Daoy (cell line): ENCODE results near the gene SMURF2. TPM values are rescaled to one million over a fixed set of nuclear protein-coding genes. Genes with fewer than 3 reads are reported as not detected.

Experiments used
- DNase-seq: peaks from one replicate; pipeline ENCODE4 v3.0.0-alpha.2; 2015; ENCODE audit warnings: low read depth
- total RNA-seq: library from RNA; depleted of rRNA; stranded (reverse); fragments of >200 nt; shearing (Covaris generic); gene quantifications from 2 replicates; pipeline ENCODE4 v1.2.3, GENCODE V29; 2014; rRNA removed

SMURF2 gene
- total RNA-seq, 1 experiment from 2014 or later, result 80.7 TPM

DNA sequence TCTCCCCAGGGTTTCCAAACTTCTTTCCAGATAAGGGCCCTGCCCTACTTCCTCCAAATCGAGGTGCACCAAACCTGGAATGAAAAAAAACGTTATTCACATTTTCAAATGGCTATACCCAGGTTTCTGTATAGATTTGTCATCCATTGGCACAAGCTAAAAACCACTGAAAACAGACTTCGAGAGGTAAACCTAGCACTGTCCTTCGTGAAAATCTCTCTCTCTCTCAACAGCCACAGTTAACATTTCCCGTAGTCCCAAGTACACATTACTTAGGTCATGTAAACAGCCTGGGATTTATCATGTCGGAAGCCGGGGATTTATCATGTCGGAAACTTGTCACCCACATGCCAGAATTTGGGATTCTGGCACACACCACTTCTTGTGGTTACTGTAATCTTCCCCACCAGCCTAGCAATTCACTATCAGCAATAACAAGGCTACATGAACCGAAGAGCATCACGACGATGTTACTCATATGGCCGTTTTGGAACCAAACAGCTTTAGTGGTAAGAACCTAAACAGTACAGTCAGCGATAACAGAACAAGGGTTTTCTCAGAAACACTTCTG lies 157.3 kb downstream of the SMURF2 start:
- DNase-seq, result peak; percentile 47

DNA sequence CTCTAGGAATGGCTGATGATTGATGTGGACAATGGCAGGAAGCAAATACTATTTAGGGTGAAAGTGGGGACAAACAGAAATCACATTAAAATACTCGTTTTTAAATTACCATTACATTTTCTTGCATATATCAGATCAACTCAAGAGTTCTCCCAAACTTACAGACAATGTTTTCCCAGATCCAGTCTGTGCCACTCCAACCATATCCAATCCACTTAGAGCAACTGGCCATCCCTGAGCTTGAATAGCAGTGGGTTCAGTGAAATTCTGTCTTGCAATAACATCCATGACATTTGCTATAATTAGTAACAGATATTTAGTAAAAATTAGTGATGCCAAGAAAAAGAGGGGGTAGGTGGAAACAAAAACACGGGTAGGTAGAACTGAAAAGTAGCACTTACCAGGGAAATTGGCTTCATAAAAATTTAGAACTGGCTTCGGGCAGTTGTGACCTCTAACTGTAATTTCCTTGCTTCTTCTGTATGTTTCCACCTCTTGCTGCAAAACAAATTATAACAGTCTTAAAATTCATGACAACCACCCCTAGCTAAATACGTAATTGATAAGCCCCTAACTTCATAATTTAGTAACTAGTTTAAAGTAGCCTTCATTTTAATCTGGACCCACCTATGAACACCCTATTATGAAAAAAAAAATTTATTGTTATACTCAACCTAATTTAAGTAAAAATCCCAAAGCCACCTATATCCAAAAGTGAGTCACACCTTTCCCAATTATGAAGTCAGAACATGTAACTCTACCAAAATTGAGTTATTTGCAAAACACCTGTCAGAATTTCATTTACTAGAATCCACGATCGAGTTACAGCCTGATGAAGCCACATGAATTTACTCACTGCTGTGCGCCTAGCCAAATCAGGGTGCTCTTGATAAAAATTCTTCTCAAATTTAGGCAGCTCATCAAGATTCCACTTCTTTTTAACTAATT lies 158.0 kb downstream of the SMURF2 start:
- no peak for DNase-seq

DNA sequence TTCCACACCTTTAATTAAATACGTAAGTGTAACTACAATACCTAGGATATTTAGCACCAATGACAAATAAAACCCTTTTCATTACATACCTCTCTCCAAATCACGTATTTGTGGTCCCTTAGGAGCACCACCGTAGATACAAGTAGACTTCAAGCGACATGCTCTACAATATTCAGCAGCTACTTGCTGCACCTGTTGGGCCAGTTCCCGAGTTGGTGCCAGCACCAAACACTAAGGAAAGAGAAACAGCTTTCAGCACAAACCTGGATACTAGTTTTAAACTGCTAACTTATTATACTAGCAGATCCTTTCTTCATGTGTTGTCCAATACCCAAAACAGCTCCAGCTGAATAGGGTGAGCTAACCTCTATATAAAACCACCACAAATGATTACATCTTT lies 158.8 kb downstream of the SMURF2 start:
- no peak for DNase-seq

DNA sequence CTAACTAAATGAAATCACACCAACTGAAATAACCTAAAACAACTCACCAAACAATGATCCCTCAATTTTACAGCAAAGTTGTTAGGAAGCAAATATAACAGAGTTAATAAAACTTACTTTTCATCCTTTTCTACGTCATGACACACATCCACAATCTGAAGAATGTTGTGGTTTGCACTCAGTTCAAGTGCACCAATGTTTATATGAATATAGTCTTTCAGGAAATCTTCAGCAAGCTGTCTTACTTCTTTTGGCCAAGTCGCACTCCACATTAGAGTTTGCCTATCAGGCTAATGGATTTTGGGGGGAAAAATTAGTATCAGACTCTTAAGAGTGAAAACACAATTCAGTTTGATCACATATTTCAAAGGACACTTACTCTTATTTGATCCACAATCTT lies 159.3 kb downstream of the SMURF2 start:
- DNase-seq, result no peak

DNA sequence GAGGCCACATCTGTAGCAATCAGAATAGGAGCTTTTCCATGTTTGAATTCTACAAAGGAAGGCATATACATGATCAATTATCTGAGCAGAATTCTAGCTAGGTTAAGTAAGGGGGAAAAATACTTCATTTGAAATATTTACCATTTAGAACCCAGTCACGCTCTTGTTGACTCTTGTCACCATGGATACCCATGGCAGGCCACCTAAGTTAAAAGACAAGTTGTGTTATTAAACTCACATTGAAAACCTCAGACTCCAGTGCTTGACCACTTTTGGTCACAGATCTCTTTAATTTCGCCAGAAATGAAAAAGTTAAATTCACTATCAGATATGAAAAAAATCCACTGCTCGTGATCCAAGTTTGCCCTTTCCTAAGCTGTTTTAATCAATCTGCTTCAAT lies 160.1 kb downstream of the SMURF2 start:
- DNase-seq, result no peak

DNA sequence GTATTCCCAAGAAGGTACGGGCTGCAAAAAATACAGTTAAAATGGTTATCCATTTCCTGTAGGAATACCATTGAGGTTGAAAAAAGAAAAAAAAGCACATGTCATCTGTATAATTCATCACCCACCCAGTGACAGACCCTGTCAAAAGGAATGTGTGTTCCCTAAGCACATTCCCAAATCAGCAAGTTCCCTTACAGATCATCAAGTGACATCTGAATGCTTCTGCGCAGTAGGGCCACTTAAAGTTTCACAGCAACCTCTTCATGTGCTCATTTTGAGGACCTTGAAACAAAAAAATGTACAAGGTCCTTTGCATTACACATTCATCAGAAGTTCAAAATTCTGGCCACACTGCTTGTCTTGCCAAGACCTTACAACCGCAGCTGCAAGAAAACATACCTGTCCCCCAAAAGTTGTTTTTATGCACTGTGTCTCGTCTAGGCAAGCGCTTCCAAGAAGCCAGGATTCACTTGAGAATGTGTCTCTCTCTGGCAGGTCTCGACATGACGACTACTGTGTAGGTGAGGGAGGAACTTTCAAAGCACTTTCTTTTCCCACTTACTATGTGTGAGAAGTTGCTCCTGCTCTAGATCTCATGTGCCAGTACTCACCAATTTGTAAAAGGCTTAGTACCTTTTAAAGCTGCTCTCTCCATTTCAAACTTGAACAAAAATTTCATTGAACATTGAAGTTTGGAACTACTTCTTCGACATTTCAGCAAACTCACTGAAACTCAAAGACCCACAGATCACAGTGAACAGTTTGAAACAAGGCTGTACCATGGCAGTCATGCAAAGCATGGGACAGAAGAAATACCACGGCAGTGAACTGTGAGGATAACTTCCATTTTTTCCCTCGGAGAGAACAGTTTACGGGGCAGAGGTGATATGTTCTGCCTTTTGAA lies 161.0 kb downstream of the SMURF2 start:
- DNase-seq, result no peak

DNA sequence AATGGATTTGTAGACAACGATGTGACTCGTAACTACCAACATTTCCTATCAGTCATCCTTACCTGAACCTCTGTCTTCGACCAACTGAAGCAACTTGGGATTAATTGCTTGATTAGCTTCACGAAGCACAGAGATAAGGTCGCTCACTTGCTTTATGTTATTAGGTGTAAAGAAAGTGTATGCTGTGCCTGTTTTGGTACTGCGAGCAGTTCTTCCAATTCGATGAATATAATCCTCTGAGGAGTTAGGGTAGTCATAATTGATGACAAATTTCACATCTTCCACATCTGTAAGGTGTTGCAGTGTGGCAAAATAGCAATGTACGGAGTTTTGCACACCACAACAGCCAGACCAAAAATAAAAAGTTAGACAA lies 161.6 kb downstream of the SMURF2 start:
- no peak for DNase-seq

DNA sequence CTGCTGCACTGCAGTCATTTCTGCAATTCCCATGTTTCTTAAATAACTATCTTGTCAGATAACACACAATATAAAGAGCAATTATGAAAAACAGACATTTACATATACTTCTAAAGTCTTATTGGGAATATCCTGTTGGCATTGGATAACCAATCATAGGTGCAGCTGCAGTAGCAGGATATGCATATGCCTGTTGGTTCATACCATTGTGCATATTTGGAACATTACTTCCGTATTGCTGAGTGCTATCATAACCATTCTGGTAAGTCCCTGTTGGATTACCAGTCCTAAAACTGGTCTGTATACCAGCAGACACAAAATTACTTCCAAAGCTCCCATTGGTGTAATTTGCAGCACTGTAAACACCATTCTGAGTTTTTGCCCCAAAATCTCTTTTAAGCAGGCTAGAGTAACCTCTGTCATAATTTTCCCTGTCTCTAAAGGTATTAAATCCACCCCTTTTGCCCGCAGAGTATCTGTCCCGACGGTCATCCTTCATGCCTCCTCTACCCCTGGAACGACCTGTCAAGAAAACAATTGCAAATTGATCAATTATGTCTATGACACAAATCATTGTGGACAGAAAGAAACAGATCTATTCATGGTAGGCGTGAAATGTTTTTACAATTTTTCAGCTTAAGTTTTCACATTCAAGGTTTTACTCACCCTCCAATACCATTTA lies 162.2 kb downstream of the SMURF2 start:
- DNase-seq, result no peak

DNA sequence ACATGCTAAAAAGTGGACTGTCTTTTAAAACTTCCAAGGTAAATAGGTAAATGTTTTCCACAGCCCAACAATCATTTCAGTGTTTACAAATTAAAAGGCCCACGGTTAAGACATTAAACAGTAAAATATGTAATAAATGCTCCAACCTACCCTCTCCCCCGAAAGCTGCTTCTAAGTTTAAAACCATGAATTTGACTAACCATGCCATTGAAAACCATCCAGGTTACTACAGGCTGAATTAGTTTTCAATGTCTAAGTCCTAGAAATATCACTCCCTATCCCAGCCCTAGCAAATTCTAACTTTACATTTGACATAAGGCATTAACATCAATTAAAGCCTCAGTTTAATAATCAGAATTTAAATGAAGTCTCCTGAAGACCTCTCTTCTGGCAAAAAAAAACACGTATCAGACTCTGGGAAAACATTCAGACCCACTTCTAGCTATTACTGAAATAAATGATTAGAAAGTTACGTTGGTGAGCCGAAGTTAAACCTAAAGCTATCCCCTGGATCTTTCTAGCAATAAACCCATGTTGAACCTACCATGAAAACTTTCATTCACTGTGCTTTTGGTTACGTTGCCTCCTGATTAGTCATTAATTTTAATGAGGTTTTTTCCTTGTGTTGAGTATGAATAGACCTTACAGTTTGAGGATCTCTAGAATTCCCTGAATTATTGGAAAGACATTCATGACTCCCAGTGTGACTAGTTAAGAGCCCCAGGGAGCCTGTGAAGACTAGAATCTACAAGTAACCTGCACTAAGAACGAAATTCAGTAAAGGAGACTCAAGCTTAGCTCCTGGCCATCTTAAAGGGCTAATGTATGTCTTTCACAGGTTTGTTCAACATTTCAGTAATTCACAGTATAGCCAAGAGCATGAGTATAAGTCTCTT lies 163.6 kb downstream of the SMURF2 start:
- DNase-seq, result no peak

DNA sequence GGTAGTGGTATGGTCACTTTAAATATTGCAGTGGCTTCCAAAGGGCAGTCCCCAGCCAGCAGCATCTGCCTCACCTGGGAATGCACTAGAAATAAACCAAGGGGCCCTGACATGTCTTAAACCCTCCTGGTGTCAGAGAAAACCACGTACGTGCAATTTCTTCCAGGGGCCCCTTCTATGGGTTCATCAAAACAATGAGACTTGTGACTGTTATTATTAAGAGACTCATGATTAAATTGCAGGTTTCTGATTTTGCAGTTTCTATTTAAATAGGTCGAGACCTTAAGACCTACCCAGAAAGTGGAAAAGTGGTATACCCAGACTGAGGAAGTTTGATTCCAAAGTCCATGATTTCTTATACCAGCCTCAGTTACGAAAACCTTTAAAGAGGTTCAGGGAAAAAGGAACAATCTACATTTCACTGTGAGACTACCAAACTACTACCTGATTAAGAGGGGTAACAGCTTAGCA lies 164.5 kb downstream of the SMURF2 start:
- DNase-seq, result no peak

DNA sequence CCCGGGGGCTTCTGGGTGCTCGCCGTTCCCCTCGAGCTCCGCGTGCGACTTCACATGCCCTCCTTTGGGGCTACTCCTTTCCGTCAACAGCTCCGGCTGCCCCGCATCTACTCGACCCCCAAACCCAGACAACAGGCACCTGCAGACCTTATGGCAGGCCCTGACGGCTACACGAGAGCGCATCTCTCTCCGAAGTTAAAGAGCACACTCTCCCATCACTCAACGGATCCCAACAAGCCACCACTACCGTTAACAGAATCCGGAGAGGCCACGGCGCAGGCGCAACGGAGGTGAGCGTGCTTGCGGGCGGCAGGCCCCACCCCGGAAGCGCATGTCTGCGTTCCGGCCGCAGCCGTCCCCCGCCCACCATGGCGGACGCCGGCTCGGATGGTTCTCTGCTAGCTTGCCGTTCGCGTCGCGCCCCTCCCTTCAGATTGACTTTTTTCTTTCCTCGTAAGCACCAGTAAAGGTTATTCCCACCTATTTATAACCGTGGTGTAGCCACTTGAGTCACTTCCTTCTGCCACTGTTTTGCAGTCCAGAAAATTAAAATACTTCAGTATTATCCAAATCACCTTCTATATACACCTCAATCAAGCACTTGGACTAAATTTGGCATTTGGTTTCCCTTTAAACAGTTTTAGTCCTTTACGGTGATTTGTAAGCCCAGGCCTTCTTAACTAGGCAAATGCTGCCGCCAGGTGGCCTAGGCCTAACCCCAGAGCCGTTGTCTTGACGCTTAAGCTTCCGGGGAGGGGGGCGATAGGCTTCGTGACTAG lies 165.1 kb downstream of the SMURF2 start, which contains the start of gene POLG2:
Gene POLG2, minus strand, starts transcription at position 269 of the 779 bp plus-strand sequence. Its CDS starts 86 bp downstream, at position 183.
- peak; percentile 98 for DNase-seq

DNA sequence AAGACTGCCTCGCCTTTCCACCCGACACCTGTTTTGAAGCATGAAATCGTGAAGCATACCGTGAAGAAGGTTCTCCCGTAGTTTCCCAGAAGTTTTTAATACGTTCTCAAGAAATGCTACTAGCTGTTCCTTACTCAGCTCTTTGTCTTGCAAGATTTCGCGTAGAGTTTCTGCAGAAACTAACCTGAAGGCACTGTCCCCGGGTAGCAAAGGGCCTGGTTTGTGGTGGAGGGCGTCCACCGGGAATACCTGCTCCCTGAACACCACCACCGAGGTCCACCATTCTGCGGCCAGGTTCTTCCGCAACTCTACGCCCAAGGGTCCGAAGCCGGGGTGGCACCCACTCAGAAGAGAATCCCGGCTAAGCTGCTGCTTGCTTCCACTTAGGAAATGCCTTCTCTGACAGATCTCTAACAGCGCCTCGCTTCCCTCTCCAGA lies 165.7 kb downstream of the SMURF2 start:
- DNase-seq, result no peak

Other genes starting within 250 kb of the SMURF2 start
- 5.1 and 11.0 TPM in 2 replicates for gene MILR1, start 213.2 kb downstream of the SMURF2 start, total RNA-seq
- gene POLG2, start 165.3 kb downstream of the SMURF2 start, total RNA-seq, result 8.3 and 11.6 TPM in 2 replicates
- gene DDX5, start 156.0 kb downstream of the SMURF2 start, total RNA-seq, result 274 and 287 TPM in 2 replicates
- 25.2 and 35.7 TPM in 2 replicates for gene CEP95, start 155.3 kb downstream of the SMURF2 start, total RNA-seq